HG03280 (cell line): ENCODE results near the gene STYXL1.

Source experiments
- ATAC-seq: cut with Tn5 transposase; IDR thresholded peaks from one replicate; pipeline ENCODE4 v1.9.1; 2021; ENCODE audit warnings: mild to moderate bottlenecking, moderate library complexity; ENCODE audit not compliant: unreplicated experiment

The STYXL1 gene

DNA sequence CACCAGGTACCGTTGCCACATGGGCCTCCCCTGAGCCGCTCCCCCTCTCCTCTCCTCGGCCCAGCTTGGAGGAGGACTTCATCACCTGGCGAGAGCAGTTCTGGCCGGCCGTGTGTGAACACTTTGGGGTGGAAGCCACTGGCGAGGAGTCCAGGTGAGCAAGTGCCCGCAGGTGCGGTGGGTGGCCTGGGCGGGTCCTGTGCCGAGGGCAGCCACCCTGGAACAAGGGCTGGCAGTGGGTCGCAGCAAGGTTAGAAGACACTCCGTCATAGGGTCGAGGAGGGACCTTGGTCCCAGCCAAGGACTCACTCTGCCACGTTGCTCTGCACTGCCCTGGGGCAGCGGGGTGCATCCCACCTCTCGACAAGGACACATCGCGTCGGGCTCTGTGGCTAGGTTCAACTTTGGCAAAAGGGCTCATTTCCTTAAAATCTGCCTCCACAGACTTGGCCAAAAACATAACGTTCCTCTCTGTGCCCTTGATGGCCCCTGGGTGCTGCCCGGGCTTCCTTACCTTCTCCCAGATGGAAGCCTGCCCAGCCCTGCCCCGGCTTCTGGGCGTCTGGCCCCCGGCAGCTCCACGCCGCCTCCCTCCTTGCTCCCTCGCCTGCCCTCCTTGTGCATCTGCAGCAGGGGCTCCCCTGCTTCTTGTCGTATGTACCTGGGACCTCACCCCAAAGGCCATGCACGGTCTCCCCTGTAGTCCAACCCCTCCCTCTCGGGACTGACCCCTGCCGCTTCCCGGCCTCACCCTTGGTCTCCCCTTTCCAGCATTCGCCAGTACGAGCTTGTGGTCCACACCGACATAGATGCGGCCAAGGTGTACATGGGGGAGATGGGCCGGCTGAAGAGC lies 66.1 kb downstream of the STYXL1 start:
- no peak for ATAC-seq

DNA sequence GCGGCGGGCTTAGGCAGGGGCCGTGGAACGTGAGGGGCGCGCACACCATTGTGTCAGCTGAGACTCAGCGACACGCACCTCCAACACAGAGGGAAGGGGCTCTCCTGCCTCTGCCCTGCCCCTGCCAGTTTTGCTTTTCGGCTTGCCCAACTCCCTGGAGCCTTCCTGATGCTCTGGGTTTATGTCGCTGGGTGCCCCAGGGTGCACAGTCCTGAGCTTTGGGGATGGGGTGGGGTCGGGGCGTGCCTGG lies 66.7 kb downstream of the STYXL1 start:
- ATAC-seq, result no peak

DNA sequence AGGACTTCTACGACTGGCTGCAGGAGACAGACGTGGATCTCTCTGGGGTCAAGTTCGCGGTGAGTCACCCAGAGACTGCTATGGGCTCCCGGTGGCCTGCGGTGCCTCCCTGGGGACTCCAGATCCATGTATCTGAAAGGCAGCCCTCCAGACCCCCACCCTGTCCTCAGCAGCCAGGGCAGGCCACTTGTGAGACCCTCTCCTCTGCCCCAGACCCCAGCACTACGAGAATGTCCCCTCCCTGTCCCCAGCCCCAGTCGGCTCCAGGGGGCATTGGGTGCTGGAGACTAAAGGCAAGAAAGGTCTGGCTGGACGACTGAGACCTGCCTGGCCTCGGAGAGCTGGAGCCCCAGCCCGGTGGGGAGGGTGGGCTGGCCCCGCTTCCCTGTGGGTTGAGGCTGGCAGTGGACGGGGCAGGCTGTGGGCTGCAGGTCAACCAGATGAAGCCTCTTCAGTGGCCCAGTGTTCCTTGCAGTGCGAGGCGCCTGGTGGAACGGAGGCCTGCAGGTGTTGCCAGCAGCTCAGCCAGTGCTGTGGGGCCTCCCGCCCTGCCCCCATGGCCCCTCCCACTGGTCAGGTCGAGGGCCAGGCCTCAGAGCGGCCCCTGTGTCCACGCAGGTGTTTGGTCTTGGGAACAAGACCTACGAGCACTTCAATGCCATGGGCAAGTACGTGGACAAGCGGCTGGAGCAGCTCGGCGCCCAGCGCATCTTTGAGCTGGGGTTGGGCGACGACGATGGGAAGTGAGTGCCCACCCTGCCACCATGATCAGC lies 67.2 kb downstream of the STYXL1 start:
- ATAC-seq, result no peak

DNA sequence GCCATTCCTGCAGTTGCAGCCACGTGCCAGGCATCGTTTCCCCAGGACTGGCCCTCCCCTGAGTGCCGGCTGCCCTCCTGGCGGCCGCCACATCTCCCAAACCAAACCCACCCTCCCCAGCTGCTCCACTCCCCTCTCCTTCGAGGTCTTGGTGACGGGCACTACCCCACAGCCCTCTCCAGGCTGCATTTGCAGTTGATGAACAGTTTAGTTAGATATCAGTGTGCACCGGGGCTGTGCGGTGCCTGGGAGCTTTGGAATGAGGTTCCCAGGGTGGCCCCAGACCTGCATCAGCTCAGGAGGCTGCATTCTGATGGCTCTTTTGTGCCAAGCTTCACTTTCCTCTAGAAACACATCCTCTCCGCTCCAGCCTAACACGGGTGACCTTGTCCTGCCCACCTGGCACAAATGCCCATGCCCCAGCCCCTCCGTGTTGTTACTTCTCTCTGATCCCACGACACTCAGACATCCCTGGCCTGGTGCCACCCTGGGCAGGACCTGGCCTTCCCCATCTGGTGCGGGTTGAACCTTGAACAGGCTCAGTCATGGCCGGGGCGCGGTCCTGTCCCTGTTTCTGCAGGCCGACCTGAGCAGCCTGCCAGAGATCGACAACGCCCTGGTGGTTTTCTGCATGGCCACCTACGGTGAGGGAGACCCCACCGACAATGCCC lies 67.9 kb downstream of the STYXL1 start:
- ATAC-seq, result no peak

DNA sequence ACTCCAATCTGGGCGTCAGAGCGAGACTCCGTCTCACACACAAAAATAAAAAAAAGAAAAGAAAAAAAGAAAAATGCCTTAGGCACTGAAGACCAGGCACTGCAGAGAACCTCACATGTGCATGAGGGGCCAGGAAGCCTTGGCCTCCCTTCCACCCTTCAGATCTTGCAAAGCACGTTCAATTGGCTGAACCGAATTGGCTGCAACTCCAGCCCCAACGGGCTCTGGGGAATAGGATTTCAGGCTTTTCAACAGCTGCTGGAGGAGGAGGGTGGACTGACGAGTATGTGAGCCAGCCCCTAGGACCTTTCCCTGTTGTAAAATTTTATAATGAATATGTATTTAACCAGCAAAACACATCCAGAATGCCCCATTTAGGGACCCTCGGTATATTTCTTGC lies 70.1 kb downstream of the STYXL1 start:
- no peak for ATAC-seq

DNA sequence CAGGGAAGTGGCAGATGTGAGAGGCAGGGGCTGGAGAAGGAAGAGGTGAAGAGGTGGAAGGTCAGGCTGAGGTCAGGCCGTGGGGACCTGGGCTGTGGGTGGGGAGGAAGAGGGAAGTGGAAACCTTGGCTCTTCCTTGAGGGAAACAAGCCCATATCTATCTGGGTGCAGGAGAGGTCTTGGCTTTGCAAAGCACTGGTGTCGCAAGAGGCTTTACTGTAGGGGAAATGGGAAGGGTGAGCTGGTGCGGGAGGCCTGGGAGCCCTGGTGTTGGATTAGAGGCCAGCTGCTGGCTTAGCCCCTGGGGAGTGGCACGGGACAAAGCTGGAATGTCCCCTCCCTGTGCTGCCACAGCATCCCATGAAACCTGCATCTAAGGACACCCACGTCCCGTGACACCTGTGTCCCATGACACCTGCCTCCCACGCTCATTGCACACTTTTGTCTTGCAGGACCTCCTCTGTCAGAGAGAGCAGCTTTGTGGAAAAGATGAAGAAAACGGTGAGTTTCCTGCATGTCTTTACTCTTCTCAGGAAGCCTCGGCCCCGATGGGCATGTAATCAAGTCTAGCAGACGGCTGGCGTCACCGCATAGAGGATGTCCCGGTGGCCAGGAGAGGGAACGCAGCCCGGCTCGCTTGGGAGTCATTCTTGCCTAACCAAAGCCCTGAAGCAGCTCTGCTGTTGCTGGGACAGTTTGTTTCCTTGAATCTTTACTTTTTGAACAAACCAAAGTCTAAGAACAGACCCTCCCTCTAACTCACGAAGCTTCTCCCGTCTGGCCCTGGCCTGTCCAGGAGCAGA lies 75.6 kb downstream of the STYXL1 start:
- ATAC-seq, result no peak

DNA sequence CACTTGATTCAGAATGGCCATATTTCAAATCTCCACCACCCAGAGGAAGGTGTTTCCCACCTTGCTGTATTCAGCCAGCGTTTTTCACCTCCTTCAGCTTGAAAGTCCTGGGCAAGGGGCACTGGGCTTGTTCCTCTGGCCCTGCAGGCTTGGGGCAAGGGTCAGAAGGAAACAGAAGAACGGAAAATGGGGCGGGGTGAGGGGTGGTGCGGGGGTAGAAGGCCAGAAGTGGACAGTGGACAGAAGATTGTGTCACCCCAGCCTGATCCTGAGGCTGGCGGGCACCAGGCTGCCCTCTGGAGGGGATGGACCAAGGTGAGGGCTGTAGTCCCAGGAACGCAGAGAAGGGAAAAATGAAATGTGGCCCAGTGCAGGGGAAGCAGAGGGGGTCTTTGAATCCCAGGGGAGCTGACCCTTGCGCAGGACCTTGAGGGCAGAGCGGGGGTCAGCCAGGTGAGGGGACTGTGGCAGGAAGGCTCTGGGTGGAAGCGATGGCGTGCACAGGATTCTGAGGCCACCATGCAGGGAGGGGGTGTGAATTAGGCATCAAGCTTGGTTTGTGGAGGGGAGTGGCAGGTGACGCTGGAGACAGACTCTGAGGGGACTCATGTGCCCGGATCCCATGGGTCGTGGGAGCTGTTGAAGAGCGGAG lies 76.4 kb downstream of the STYXL1 start:
- ATAC-seq, result no peak

DNA sequence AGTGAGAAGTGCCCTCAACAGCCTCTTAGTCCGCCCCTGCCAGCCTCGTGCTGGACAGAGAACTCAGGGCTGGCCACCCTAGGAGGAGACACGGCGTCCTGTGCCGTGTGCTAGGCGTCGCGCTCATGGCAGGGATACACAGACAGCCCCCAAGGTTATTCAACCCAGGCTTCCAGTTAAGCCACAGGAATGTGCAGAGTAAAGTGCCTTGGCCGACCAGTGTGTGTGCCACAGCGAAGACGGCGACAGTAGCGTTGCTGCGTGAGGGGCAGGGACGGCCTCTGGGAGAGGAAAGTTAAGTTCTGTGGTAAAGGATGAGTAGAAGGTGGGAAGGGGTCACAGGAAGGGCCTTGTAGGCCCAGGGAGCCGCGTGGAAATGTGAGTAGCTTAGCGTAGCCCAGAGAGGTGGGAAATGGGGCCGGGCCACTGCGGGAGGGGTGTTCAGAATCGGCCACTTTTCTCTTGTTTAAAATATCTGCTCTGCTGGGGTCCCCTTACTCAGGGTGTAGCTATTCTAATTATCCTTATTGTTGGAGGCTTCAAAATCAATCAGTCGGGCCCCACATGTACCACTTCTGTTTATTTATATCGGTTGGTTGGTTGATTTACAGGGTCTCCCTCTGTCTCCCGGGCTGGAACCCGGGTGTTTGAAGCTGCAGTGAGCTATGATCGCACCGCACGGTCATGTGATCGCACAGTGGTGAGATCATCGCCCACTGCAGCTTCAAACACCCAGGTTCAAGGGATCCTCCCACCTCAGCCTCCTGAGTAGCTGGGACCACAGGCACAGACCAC lies 77.9 kb downstream of the STYXL1 start:
- no peak for ATAC-seq

DNA sequence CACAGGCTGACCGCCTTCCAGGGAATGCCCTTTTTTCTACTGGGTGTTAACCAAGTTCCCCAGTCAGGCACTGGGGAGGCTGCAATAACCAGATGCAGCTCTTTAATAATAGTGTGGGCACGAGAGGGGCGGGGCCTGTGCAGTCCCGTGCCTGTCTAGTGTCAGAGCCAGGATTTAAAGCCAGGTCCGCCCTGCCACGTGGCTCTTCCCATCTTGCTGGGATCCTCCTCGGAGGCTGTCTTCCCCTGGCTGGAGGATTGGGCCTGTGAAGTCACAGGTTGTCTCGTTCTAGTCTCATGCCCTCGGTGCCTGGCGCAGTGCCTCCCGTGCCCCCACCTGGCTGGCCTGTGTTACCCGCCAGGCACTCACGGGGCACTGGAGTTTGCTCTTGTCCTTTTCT lies 78.6 kb downstream of the STYXL1 start:
- no peak for ATAC-seq

DNA sequence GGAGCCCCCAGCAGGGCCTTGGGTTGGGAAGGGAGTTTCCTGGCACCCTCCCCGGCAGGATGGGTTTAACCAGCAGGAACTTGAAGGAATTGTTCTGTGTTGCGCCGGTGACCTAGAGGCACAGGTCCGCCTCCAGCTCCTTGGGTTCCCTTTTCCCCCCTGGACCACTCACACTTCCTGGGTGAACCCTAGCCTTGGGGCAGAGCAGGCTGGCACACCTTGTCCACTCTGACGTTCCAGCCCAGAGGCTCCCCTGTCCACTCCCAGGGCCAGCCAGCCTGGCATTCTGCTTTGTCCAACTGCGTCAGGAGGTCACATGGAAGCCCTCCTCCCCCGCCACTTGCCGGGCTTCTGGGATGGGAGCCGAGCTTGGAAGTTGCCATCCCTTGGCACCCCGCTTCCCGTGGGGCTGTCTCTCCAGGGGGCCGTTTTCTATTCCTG lies 79.2 kb downstream of the STYXL1 start:
- ATAC-seq, result no peak

DNA sequence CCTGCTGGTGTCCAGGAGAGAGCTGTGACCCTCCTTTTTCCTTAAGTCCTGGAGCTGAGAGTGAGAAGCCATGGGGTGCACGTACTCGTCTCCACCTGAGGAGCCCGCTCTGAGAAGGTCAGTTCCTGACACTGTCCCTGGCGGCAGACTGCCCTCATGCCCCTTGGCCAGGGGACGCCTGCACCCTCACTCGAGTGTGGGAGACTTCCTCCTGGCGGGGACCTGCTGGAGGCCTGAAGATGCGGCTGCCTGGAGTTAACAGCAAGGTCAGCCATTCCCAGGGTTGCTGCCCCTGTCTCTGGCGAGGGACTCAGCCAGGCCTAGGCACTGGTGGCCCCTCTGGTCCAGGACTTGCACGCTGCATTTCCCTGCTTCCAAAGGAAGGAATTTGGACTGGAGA lies 79.8 kb downstream of the STYXL1 start:
- no peak for ATAC-seq

DNA sequence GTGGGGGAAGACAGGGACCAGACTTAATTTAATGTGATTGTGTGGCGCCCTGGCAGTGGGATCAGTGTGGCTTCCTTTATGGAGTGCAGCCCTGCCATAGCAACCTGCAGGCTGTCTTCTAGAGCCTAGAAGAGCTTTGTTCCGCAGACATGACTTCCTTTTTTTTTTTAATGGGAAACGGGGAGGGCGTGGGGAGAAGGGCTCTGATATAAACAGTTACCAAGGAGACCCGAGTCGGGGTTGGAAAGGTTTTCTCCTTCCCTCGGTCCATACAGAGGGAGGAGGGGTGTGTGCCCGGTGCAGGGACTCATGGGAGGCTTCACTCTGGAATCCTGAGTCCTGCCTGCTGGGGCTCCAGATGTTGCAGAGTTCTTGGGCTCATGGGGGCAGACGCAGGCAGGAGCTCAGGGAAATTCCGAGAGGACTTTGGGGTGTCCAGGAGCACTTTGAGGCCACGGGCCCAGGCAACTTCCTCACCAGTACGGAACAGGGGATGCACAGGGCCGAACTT lies 80.3 kb downstream of the STYXL1 start:
- no peak for ATAC-seq

DNA sequence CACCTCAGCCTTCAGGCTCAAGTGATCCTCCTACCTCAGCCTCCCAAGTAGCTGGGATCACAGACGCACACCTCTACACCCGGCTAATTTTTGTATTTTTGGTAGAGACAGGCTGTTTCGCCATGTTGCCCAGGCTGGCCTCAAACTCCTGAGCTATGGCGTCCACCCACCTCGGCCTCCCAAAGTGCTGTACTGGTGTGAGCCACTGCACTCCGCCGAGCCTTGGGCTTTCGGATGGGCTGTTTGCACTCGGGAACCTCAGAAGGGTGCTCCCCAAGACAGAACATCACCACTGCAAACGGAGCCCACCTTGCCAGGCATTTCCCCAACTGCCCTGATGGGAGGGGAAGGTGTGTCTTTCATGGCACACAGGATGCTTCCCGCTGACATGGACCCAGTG lies 80.7 kb downstream of the STYXL1 start:
- ATAC-seq, result no peak

DNA sequence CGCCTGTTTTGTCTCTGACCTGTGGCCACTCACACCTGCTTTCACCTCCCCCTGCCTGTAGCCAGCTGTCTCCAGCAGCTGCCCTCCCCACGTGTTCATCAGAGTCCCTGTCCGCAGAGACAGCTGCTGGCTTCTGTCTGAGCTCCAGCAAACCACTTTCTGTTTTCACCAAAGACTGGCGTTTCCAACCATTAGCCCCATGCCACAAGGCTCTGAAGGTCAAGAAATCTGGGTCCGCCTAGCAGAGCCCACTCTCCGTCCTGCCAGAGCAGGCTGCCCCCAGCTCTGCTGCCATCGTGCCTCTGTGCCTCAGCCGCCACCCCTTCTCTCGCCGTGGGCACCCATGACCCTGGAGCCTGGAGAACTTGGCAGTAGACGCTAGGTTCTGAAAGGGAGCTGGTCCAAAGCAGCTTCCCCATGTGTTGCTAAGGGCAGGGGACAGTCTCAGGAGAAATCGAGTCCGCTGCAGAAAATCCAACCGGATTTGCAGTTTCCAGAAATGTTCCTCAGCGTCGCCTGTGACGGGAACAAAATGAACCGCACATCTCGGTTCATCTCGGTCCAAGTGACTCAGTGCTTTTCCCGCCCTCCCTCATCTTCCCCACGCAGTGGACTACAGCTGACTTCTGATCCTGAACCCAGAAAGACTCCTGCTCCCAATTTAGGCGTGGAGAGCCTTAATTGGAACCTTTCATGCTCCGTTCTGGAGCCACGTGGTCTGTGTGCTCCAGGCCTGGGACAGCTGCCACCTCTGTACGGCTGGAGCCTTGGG lies 81.4 kb downstream of the STYXL1 start:
- ATAC-seq, result no peak

DNA sequence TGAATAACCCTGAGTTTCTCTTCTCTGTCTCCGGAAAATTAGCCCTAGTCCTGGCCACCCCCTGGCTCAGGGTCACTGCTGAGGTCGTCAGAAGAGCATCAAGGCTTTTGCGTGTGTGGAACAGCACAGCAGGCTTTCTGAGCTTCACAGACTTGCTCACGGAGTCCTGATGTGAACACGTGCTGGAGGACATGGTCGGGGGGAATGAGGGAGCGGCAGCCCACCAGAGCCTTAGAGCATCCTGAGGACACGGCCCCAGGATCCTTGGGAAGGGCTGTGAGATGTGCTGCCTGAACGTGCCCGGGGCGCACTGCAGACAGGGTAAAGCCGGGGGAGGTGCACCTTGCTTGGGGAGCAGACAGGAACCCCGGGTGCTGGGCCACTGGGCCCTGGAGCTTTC lies 82.2 kb downstream of the STYXL1 start:
- no peak for ATAC-seq

DNA sequence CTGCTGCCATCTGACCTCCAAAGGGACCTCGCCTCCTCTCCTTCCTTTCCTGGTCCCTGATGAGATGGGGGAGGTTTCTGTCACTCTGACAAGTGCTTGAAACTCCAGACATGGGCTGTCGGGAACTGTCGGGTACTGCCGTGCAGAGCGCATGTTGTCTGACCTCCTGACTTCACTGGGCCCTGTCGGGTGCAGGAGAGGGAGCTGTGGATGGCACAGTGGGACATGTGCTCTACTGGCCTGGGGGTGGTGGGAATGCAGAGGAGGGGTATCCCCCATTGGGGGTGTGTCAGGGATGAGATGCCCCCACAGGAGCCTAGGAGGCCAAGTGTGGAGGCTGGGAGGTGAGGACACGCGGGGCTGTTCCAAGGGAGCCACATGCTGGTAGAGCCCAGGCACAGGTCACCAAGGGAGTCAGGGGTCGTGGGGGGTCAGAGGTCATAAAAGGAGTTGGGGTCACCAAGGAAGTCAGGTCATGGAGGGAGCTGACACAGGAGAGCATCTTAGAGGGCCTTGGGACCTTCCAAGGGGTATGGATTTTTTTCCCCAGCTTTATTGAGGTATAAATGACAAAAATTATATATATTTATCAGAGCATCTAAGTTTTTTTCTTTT lies 84.3 kb downstream of the STYXL1 start:
- no peak for ATAC-seq

DNA sequence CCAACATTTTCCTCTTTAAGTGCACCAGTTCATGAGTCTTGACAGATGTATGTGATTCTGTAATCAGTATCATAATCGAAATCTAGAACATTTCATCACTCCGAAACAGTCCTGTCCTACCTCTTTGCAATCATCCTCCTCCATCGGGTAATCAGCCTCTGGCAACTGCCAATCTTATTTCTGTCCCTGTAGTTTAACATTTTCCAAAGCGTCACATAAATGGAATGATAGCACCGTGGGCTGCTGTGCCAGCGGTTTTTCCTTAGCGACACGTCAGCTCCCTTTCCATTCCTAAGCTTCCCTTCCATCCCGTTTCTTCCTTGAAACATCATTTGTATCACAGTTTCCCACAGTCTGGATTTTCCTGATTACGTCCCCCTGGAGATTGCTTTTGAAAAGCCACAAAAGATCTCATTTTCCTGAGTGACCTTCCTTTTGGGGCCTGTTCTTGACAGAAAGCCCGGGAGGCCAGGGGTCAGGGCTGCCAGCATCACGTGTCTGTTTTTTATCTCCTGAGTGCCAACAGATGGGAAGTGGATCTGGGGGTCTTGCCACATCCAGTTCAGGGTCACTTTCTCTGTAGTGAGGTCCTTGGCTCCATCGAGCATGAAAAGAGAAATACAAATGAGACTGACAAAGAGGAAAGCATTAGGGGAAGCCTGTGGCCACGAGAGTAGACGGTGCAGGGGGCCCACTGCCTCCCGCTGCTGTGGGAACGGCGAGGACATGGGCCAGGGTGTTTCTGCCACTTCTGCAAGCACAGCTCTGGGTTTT lies 85.0 kb downstream of the STYXL1 start:
- ATAC-seq, result no peak

DNA sequence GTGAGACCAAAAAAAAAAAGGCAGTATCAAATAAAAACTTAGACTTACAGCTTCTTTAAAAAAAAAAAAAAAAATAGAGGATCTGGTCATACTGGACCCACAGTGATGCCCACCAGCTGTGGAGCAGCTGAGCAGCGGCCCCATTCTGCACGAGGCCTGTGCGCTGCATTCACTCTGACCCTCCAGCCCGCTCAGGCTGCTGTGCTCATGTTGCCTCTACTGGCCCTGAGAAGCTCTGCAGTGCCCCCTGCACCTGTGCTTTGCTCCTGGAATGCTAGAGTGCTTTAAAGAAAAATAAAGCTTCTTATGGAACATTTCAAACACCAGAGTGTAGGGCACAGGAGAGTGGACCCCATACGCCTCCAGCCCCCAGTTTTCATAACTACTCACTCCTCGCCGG lies 86.6 kb downstream of the STYXL1 start:
- ATAC-seq, result no peak
